PC-9 (cell line): Measurements from ENCODE around the gene DACH2.

Source experiments
- CTCF ChIP-seq: fragments of 200-600 bp; sonication (generic); conservative IDR thresholded peaks from 2 replicates; pipeline ENCODE4 v1.6.1; 2017; ENCODE audit warnings: mixed run types, antibody characterized with exemption, mild to moderate bottlenecking, moderate library complexity
- EZH2 ChIP-seq: fragments of 200-600 bp; sonication (generic); IDR thresholded peaks from 2 replicates; pipeline ENCODE4 v1.8.0; 2017; ENCODE audit warnings: antibody characterized with exemption, low read depth

GRCh38 chrX:86747091-86747490 lies 598.8 kb downstream of the DACH2 start:
- no peak for TF ChIP-seq CTCF
- no peak for TF ChIP-seq EZH2
